Sigmoid colon (tissue), 7 donors: Measurements from ENCODE around the gene SCUBE1. TPM values are rescaled to one million over a fixed set of nuclear protein-coding genes. Genes with fewer than 3 reads are reported as not detected.

Experiments
- DNase-seq: peaks from one replicate; pipeline ENCODE4 v3.0.0-alpha.2; 2019
- H3K27ac ChIP-seq, 4 donors: fragments of 200-600 bp; sonication (generic); one replicate each; pipeline ENCODE4 v1.5.1; 2016 to 2019; ENCODE audit warnings: mild to moderate bottlenecking in 1 of 4
- H3K27me3 ChIP-seq, 3 donors: fragments of 200-600 bp; sonication (generic); one replicate each; pipeline ENCODE4 v1.5.1; 2019; ENCODE audit warnings: mild to moderate bottlenecking in 1 of 3
- H3K36me3 ChIP-seq, 4 donors: fragments of 200-600 bp; sonication (generic); one replicate each; pipeline ENCODE4 v1.5.1; 2016 to 2019
- H3K4me1 ChIP-seq, 4 donors: fragments of 200-600 bp; sonication (generic); one replicate each; pipeline ENCODE4 v1.5.1; 2017 to 2019
- H3K4me3 ChIP-seq, 4 donors: fragments of 200-600 bp; sonication (generic); one replicate each; pipeline ENCODE4 v1.5.1; 2017 to 2019; ENCODE audit warnings: mild to moderate bottlenecking in 2 of 4, moderate library complexity in 1 of 4
- H3K9me3 ChIP-seq, 4 donors: fragments of 200-600 bp in 3 of 4; sonication (generic) in 3 of 4; one replicate each; pipeline versions ENCODE4 v1.5.1 to v1.6.1; 2013 to 2019
- CTCF ChIP-seq, 4 experiments: fragments of 450-650 bp in 3 of 4; fragments of 200-600 bp in 1 of 4; IDR thresholded peaks; one replicate each; pipeline ENCODE4 v1.5.1; 2016 to 2019; ENCODE audit warnings: antibody characterized with exemption in 4 of 4, mild to moderate bottlenecking in 3 of 4, moderate library complexity in 2 of 4
- EP300 ChIP-seq, 4 donors: sonication (generic); formaldehyde crosslinking; IDR thresholded peaks; one replicate each; pipeline ENCODE4 v1.6.1; 2017; ENCODE audit warnings: antibody characterized with exemption in 4 of 4
- POLR2A ChIP-seq, 2 donors: fragments of 450-650 bp; IDR thresholded peaks; one replicate each; pipeline ENCODE4 v1.6.1; 2016; ENCODE audit warnings: antibody characterized with exemption in 2 of 2, mild to moderate bottlenecking in 2 of 2, moderate library complexity in 2 of 2
- POLR2AphosphoS5 ChIP-seq, 4 donors: sonication (generic); formaldehyde crosslinking; IDR thresholded peaks; one replicate each; pipeline ENCODE4 v1.6.1; 2017; ENCODE audit warnings: antibody characterized with exemption in 4 of 4
- WGBS, 2 donors: extraction: QIAGEN DNeasy Blood & Tissue Kit; methylation state at CpG; one replicate each; pipeline ENCODE4 v1.1.7; 2013; 5-methylcytosine and 5-hydroxymethylcytosine counted together
- intact Hi-C: fragments of 100-400 bp; cut with DNase I; formaldehyde crosslinking; loops from one replicate; pipeline ENCODE4 v1.15.1; 2023
- polyA plus RNA-seq, 3 donors: library from polyadenylated mRNA; stranded (reverse); fragments of 200-250 nt; gene quantifications; one replicate each; pipeline ENCODE4 v1.2.3, GENCODE V29; 2013
- total RNA-seq, 4 donors: library from RNA; depleted of rRNA; stranded (reverse); fragments of >200 nt; gene quantifications; one replicate each; pipeline ENCODE4 v1.1.0, GENCODE V29; 2016
- donor health status: healthy with polysubstance abuse.
- donor health status: Bipolar disorder and iron deficiency.
- donor health status: healthy.

SCUBE1 gene
- total and polyA plus RNA-seq, 7 donors, result 0.23 to 1.1 (median 0.55) TPM

GRCh38 chr22:43263645-43264514, 79.3 kb downstream of the SCUBE1 start:
- no peak overlapping the region for H3K4me3 ChIP-seq
- peaks cover 0 to 14% (median 9%) of the 10 kb centered on the region in 4 donors for H3K4me1 ChIP-seq
- no peaks in the 10 kb centered on the region for H3K9me3 ChIP-seq
- intact Hi-C loops, result no loop called here
- H3K36me3 ChIP-seq, result no peaks in the 10 kb centered on the region
- DNase-seq, result no peak
- H3K27me3 ChIP-seq, result peaks cover 2 to 40% (median 12%) of the 10 kb centered on the region in 3 donors
- no peak overlapping the region for H3K27ac ChIP-seq
- TF ChIP-seq POLR2AphosphoS5 (IDR thresholded peaks at IDR 0.05), result no peak
- no peak for TF ChIP-seq POLR2A (IDR thresholded peaks at IDR 0.05)
- TF ChIP-seq EP300 (IDR thresholded peaks at IDR 0.05), result no peak
- TF ChIP-seq CTCF (IDR thresholded peaks at IDR 0.05), result no peak
- WGBS, 2 donors, result 7 to 9% methylated on average over 27 of the region's 27 CpGs

GRCh38 chr22:43262990-43263644, 80.1 kb downstream of the SCUBE1 start:
- no peaks in the 10 kb centered on the region for H3K9me3 ChIP-seq
- whole genome bisulfite sequencing, 2 donors, result 26 to 34% methylated on average over 19 of the region's 19 CpGs
- intact Hi-C loops, result no loop called here
- peaks cover 2 to 40% (median 10%) of the 10 kb centered on the region in 3 donors for H3K27me3 ChIP-seq
- peaks cover 0 to 14% (median 9%) of the 10 kb centered on the region in 4 donors for H3K4me1 ChIP-seq
- no peak for TF ChIP-seq POLR2AphosphoS5 (IDR thresholded peaks at IDR 0.05)
- no peak for TF ChIP-seq POLR2A (IDR thresholded peaks at IDR 0.05)
- no peak for TF ChIP-seq CTCF (IDR thresholded peaks at IDR 0.05)
- no peak for TF ChIP-seq EP300 (IDR thresholded peaks at IDR 0.05)
- H3K4me3 ChIP-seq, result no peak overlapping the region
- H3K36me3 ChIP-seq, result no peaks in the 10 kb centered on the region
- no peak for DNase-seq
- no peak overlapping the region for H3K27ac ChIP-seq

DNA sequence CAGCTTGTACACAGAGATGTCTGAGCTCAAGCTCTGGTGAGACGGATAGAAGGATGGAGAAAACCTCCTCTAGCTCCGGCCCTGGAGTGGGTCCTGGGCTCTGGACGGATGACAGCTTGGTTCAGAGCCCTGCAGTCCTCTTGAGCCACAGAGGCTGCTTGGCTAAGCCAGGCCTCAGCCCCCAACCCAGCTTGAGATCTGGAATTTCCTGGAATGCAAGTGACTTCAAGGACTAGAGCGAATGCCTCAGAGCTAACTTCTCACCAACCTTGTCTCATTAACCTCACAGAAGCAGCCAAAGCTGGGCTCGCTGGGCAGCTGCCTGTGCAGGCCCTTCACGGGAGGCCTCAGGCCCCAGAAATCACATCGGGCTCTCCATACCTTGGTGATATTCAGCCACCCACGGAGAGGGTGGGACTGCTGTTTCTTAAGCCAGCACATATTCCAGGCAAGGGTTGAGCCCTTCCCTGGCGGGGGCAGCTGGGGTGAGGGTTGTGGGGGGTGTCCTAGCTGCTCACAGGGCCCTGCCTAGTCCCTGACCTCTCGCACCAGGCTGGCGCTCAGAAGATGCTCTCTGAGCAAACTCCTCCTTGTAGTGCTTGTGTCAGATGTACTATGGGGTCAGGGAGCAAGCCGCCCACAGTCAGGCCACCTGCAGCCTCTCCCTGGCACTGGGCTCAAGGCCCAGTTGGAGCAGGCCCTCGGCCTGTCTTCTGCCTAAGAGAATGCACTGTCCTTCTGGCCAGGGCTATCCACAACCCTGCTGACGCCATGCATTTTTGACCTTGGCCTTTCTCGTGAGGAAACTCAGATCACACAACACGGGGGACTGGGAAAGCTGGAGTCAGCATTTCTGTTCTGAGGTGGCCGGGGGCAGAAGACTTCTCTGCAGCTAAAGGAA, 82.6 kb downstream of the SCUBE1 start:
- H3K27me3 ChIP-seq, result peaks cover 0 to 29% (median 2%) of the 10 kb centered on the region in 3 donors
- peaks cover 0 to 14% (median 9%) of the 10 kb centered on the region in 4 donors for H3K4me1 ChIP-seq
- DNase-seq, result no peak
- H3K9me3 ChIP-seq, result no peaks in the 10 kb centered on the region
- WGBS, 2 donors, result 76 to 88% methylated on average over 17 of the region's 17 CpGs
- intact Hi-C loops, result no loop called here
- no peak overlapping the region for H3K27ac ChIP-seq
- no peaks in the 10 kb centered on the region for H3K36me3 ChIP-seq
- no peak overlapping the region for H3K4me3 ChIP-seq
- TF ChIP-seq CTCF (IDR thresholded peaks at IDR 0.05), result no peak
- no peak for TF ChIP-seq POLR2A (IDR thresholded peaks at IDR 0.05)
- no peak for TF ChIP-seq POLR2AphosphoS5 (IDR thresholded peaks at IDR 0.05)
- TF ChIP-seq EP300 (IDR thresholded peaks at IDR 0.05), result no peak

DNA sequence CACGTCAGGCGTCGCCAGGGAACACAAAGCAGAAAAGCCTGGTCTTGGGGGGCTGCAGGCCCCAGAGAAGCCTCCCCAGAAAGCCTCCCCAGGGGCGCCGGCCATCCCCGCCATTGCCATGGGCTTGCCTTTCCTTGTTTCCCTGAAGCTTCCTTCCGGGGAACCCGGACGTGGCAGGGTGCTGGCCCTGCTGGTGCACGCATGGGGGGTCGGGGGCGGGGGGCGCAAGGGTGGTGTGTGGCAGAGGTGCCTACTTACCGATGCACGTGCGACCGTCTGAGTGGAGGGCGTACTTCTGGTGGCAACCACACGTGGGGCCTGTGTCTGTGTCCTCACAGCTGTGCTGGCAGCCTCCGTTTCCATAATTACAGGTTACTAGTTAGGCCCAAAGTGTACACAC, 85.2 kb downstream of the SCUBE1 start:
- 67 to 80% methylated on average over 20 of the region's 20 CpGs for WGBS, 2 donors
- H3K27me3 ChIP-seq, result peaks cover 0 to 3% (median 0%) of the 10 kb centered on the region in 3 donors
- intact Hi-C loops, result no loop called here
- TF ChIP-seq EP300 (IDR thresholded peaks at IDR 0.05), result no peak
- TF ChIP-seq CTCF (IDR thresholded peaks at IDR 0.05), result no peak
- no peak for TF ChIP-seq POLR2AphosphoS5 (IDR thresholded peaks at IDR 0.05)
- TF ChIP-seq POLR2A (IDR thresholded peaks at IDR 0.05), result no peak
- H3K27ac ChIP-seq, result no peak overlapping the region
- no peak overlapping the region for H3K4me3 ChIP-seq
- DNase-seq, result no peak
- H3K4me1 ChIP-seq, result no peaks in the 10 kb centered on the region
- no peaks in the 10 kb centered on the region for H3K9me3 ChIP-seq
- no peaks in the 10 kb centered on the region for H3K36me3 ChIP-seq
